ENCODE results near the gene CAMTA2.
A peak's percentile ranks its signal among the peaks of the same experiment; 100 is the strongest.

CAMTA2 gene

DNA sequence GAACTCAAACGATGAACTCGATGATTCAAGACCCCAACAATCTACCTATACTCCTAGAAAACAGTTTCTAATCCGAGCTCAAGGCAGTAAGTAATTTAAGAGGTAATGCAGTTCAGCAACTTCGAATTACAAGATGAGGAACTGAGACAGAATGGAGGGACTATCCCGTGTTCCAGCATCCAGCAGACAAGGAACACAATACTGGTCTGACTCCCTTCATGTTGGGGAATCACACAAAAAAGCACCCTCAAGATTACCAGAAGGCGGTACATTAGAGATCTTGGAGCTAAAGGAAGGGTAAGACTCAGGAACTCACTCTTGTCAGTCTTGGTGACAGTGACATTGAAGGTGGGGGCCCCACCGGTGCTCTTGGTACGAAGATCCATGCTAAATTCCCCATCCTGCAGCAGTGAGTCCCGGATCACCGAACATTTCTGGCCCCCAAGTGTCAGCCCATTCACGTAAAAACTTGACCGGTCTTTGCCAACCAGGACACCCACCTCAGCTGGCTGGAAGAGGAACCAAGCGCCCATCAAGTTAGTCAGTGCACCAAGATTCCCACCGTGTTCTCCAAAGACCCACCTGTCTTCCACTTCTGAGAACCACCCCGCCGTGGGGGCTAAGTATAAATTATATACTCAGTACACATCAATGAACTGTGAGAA lies 41.0 kb downstream of the CAMTA2 start:
- DNase-seq: peak; percentile 23

DNA sequence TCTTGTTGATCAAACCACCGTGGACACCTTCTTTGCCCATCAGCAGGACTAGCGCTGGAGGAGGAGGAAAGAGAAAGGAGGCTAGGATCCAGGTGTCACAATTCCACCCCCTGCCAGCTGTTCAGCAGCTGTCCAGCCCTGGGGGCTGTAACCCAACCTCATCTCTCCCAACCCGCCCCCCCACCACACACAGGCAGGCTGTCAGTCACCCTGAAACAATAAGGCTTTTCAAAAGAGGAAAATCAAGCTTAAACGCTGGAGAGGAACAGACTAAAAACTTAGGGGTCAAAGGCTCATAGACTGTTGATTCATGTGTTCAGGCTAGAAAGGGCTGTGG lies 41.6 kb downstream of the CAMTA2 start:
- DNase-seq: no peak

DNA sequence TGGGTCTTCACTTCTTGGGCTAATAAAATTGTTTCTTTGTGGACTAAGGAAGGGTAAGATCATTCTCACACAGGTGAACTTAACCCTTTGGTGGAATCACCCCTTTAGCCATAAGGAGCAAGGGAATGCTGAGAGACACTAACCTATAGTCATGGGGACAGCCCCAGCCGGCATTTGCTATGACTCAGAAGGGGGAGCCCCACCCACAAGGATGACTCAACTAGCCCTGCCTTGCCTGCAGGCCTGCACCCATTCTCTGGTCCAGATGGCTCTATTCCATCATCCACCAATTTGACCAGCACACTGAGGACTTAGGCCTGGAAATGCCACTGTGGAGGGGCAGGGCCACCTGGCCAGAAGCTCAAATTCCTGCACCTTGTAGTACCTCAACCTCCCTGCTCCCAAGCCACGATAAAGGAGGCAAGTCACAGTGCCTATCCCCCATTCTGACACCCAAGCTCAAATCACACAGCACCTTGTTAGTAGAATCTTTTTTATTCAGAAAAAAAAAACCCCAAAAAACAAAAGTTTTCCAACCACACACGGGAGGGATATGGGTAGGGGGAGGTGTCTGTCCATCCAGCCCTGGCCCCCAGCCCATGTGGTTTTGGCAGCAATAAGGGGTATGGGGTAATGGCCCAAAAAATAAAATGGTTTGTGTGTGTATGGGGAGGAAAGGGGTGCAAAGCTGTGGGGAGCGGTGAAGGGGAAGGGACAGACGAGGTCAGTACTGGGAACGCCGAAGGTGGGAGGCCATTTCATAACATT lies 42.1 kb downstream of the CAMTA2 start:
- peak; percentile 93 for DNase-seq

DNA sequence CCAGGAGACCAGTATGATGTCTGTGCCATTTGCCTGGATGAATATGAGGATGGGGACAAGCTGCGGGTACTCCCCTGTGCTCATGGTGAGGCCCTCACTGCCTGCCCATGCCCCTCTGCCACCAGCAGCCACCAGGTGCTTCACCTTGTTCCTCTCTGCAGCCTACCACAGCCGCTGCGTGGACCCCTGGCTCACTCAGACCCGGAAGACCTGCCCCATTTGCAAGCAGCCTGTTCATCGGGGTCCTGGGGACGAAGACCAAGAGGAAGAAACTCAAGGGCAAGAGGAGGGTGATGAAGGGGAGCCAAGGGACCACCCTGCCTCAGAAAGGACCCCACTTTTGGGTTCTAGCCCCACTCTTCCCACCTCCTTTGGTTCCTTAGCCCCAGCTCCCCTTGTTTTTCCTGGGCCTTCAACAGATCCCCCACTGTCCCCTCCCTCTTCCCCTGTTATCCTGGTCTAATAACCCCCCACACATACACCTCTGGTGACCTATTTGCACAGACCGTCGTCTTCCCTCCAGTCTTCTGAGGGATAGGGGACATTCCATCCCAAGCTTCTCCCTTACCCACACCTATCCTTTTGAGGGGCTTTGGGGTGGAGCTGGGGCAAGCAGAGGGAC lies 42.8 kb downstream of the CAMTA2 start:
- DNase-seq: peak; percentile 53

DNA sequence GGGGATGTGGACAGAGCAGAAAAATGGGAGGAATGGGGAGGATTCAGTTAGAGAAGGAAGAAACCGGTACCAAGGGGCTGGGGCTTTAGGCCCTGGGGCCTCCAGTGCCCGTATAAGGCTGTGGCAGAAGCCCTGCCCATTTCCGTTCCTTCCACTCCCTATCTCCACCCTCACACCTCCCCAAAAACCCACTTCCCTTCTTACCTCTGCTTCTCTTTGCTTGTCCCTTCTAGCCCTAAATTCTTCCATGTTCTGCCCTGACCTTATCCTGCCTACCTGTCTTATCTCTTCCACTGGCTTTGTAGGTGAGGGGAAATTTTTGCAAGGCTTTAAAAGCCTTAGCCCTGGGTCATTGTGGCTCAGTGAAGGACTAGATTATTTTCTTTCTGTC lies 43.3 kb downstream of the CAMTA2 start:
- peak; percentile 86 for DNase-seq

DNA sequence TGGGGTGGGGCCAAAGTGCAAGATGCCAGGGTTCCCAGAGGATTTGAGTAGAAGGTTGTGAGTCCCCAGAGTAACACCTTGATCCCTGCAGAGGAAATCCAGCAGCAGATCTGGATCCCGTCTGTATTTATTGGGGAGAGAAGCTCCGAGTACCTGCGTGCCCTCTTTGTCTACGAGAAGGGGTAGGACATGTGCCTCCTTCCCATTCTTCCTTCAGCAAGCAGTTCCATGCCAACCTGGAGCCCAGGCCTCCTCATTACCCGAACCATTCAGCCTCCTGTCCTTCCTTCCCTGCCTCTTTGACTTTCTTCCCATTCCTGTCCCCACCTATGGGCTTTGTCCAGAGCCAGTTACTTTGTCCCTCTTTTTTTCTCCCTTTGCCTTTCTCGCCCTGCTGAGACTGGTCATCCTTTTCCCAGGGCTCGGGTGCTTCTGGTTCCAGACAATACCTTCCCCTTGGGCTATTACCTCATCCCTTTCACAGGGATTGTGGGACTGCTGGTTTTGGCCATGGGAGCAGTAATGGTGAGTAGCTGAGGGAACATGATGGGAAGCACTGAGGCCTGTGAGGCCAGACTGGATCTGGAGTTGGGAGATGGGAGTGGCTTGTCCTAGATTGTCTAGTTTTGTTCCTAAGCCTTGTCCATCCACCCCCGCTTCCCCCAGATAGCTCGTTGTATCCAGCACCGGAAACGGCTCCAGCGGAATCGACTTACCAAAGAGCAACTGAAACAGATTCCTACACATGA lies 44.5 kb downstream of the CAMTA2 start:
- DNase-seq: no peak

DNA sequence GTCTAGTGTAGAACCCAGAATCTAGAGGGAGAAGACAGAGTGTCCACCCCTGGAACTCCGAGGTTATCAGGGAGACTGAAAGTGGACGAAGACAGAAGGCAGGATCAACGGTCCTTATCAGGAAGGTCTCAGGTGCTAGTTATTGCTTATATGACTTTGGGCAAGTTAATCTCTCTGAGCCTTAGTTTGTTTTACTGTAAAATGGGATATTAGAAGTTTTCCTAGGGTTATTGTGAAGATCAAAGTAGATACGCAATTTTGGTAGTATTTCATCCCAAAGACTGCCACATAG lies 46.2 kb downstream of the CAMTA2 start:
- DNase-seq: no peak

DNA sequence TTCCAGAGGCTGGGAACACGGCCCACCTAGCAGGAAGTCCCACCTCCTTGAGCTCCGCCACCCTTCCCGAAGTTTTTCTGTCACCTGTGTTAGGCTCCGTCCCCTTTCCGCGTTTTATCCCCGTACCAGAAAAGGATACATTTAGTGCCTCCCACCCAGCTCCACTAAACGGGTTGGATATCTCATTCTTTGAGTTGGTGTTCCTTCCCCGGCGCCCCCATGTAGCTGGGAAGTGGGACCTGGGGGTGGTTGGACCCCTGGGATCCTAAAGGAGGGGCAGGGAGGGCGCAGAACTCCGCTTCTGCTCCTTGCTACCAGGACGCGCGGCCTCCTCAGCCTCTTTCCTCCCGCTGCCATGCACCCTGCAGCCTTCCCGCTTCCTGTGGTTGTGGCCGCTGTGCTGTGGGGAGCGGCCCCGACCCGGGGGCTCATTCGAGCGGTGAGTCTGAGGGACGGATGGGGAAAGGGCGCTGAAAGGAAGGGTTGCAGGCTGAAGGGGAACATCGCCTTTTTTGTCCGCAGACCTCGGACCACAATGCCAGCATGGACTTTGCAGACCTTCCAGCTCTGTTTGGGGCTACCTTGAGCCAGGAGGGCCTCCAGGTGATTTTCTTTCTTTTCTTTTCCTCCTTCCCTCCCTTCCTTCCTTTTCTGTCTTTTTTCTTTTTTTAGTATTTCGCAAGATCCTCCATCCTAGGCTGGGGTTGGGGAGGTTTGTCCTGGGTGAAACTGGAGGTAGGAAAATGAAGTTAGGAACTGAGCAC lies 46.7 kb downstream of the CAMTA2 start:
- DNase-seq: peak; percentile 69

DNA sequence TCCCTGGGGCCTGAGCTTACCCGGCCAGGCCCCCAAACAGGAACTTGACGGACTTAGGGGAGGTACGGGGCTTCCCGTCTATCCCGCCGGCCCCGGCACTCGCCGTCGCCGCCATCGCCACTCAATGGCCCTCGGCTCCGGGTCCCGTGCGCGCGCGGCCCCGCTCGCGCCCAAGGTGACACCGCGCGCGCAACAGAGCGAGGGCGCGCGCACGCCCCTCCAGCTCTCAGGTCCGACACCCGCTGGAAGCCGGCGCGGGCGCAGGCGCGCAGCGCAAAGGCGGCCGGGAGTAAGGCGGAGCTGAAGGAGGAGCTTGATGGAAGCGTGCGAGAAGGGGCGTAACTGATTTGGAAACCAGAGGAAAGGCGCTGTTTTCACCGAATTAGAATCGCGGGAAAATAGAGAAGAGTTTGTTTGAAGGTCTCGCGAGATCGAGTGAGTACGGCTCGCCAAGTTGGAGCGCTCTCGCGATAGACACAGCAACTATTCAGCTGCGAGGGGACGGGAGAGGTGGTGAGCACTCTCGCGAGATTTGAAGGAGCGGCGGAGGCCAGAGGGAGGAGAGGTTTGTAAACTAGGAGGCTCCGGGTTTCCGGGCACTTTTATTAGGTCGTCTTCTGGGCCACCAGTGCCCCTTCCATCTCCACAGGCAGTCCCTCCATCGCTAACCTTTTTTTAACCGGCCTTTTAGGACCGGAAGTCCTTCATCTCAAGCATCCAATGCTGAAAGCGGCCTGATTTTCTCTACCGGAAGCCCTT lies 47.5 kb downstream of the CAMTA2 start, which contains the start of the genes RNF167 and SLC25A11:
RNF167 (plus strand) TSS at position 473 of the 759 bp plus-strand sequence. CDS start 642 bp downstream, outside the sequence.
SLC25A11 (minus strand) TSS at position 251 of the 759 bp plus-strand sequence; CDS start at position 115, 136 bp downstream.
- DNase-seq: peak; percentile 99

DNA sequence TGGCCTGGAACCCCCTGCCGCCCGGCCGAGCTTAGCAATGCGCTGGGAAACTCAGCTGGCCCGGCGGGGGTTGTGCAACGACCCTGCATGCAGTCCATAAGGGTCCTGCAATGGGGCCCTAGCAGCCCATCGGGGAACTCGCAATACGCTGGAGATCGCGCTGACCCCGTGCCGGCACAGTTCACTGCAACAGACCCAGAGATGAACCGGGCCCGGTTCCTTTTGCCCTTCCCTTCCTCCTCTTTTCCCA lies 48.0 kb downstream of the CAMTA2 start:
- no peak for DNase-seq

DNA sequence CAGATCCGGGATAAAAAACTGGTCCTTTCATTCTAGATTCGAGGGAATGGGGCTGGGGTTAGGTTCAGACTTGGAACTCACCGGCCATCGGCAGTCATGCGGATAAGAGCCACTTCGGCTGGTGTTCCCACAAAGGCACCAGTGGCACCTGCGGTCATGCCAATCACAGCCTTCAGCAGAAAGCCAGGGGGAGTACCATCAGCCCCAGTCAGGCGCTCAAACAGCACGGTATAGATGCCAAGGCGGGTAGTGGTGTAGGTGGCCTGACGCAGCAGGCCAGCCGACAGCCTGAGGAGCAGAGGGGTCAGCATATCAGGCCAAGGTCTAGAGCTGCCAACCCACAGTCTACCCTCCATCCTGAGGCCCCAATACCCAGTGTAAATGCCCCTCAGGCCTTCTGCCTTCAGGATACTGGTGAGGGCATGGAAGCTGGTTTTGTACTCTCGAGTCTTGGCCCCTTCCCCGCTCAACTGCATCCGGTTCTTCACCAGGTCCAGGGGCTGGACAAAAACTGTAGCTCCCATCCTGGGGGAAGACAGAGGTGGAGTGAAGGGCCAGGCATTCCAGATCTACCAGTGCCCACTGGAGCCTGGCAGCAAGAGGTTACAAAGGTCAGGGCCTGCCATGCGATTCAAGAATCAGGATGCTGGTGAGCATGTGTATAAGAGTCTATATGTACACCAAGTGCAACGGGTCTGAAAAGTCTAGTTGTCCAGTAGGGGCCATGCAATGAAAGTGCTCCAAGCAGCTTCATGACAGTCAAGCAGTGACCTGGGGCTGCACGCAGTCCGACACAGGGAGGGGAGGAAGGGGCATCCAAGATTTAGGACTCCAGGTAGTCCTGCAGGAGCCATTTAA lies 48.6 kb downstream of the CAMTA2 start:
- peak; percentile 22 for DNase-seq

DNA sequence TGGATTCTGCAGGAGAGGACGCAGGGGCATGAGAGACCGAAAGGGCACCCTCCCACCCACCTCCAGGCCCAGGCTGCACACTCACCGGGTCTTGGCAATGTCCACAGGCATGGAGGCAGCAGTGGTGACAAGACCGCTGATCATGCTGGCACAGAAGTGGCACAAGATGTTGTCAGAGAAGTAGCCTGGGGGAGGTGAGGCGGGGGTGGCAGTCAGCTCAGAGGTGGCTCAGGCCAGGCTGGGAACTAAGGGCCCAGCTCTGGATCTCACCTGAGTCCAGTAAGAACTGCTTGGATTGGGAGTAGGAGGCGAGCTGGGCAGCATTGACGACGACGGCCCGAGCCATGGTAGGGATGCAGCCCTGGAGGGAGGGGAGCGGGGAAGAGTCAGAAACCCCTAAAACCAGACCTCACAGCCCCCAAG lies 49.4 kb downstream of the CAMTA2 start:
- no peak for DNase-seq

DNA sequence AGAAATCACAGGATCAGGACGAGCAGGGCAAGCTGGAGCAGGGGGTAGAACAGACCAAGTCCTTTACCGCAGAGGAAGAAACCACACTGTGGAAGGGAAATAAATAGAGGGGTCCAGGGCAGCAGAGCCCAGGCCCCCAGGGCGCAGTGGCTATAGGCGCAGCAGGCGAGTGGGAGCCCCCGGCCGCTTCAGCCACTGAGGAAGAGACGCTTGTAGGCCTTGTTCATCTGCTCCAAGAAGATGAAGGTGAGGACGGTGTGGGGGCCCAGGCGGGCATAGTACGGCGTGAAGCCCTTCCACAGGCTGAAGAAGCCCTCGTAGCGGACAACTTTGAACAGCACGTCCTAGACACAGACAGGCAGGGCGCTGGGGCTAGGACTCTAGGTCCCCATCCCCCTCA lies 49.9 kb downstream of the CAMTA2 start:
- no peak for DNase-seq

DNA sequence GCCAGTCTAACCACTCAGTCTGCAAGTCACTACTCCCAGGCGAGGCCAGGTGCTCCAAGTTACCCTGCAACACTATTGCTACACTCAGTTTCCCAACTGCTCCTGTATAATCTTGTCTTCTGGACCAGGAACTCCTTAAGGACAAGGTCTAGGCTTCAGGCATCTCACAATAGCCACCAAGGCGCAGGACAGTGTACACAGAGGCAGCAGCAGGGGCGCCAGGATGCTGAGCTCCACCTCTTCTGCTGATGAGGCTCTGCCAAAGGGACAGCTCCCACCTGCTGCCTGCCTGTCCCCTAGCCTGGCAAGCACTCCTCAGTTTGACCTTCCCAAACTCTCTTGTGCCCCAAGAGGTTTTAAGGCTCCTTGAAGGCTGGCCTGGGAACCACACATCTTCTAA lies 51.0 kb downstream of the CAMTA2 start:
- no peak for DNase-seq

DNA sequence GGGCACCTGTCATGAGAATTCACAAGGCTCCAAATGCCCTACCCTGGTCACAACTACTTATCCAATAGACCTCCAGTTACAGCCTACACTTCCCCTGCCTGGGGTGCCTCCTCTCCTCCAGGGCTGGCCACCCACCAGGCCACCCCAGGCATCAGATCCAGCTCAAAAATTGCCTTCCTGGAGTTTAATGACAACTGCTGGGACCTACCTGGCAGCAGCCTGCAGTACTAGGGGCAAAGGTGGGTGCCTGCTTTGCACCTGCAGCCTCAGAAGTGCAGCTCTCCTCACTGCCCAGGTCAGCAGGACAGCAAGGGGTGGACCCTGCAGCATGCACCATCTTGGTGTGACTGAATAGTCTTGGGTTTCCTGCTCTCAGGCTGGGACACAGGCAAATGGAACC lies 51.8 kb downstream of the CAMTA2 start:
- no peak for DNase-seq

DNA sequence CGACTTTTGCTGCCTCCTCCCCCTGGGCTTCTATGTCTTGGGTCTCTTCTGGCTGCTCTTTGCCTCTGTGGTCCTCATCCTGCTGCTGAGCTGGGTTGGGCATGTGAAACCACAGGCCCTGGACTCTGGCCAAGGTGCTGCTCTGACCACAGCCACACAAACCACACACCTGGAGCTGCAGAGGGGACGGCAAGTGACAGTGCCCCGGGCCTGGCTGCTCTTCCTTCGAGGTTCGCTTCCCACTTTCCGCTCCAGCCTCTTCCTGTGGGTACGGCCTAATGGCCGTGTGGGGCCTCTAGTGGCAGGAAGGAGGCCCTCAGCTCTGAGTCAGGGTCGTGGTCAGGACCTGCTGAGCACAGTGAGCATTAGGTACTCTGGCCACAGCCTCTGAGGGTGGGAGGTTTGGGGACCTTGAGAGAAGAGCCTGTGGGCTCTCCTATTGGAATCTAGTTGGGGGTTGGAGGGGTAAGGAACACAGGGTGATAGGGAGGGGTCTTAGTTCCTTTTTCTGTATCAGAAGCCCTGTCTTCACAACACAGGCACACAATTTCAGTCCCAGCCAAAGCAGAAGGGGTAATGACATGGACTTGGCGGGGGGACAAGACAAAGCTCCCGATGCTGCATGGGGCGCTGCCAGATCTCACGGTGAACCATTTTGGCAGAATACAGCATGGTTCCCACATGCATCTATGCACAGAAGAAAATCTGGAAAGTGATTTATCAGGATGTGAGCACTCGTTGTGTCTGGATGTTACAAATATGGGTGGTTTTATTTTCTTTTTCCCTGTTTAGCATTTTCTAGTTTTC lies 53.1 kb downstream of the CAMTA2 start:
- peak; percentile 32 for DNase-seq

DNA sequence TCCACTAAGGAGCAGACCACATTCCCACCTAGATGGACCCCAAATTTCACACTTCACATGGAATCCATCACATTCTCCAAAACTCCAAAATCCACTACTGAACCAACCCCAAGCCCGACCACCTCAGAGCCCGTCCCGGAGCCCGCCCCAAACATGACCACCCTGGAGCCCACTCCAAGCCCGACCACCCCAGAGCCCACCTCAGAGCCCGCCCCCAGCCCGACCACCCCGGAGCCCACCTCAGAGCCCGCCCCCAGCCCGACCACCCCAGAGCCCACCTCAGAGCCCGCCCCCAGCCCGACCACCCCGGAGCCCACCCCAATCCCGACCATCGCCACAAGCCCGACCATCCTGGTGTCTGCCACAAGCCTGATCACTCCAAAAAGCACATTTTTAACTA lies 53.8 kb downstream of the CAMTA2 start:
- DNase-seq: no peak

DNA sequence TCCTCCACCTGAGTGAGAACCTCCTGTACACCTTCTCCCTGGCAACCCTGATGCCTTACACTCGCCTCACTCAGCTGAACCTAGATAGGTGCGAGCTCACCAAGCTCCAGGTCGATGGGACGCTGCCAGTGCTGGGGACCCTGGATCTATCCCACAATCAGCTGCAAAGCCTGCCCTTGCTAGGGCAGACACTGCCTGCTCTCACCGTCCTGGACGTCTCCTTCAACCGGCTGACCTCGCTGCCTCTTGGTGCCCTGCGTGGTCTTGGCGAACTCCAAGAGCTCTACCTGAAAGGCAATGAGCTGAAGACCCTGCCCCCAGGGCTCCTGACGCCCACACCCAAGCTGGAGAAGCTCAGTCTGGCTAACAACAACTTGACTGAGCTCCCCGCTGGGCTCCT lies 54.7 kb downstream of the CAMTA2 start:
- DNase-seq: no peak

DNA sequence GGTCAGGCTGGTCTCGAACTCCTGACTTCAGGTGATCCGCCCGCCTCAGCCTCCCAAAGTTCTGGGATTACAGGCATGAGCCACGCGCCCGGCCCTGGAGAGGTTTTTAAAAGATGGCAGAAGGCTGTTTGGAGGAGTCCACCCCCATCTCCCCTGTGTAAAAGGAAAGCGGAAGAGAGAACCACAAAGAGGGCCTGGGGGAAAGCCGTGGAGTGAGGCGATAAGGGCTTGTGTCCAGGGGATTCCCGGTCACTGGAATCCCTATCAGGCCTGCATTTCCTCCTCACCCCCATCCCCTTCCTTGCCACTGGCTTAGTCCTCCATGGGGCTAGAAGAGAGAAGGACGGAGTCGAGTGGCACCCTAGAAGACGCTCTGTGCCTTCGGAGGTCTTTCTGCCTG lies 55.5 kb downstream of the CAMTA2 start, which contains the start of gene GP1BA:
GP1BA (plus strand) TSS at position 315 of the 400 bp plus-strand sequence. CDS start 328 bp downstream, outside the sequence.
- no peak for DNase-seq

DNA sequence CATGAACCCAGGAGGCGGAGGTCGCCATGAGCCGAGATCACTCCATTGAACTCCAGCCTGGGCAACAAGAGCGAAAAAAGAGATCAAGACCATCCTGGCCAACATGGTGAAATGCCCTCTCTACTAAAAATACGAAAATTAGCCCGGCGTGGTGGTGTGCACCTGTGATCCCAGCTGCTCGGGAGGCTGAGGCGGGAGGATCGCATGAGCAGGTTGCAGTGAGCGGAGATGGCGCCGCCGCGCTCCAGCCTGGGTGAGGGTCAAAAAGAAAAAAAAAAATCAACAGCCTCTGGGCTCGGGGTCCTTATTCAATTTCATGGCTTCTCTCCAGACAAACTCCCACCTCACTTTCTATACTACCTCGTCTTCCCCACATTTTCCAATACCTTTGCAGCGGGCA lies 58.6 kb downstream of the CAMTA2 start:
- no peak for DNase-seq
